ENCODE measurements around the gene OXSR1. TPM values are rescaled to one million over a fixed set of nuclear protein-coding genes. Genes with fewer than 3 reads are reported as not detected.

OXSR1 gene
- total and polyA plus RNA-seq, 2 of the 13 experiments (the other 11 are each of a cell fraction or from before 2014, with no cell fraction given) = 27.4 to 32.6 TPM

GRCh38 chr3:38264779-38265178, 99.4 kb downstream of the OXSR1 start (continued):
- TF ChIP-seq ZNF710 (CRISPR knock-in tag; IDR thresholded peaks at IDR 0.05; ENCODE audit: borderline replicate concordance) = no peak
- TF ChIP-seq ZNF24 (IDR thresholded peaks at IDR 0.05) = no peak
- TF ChIP-seq NFRKB (IDR thresholded peaks at IDR 0.05) = no peak
- no peak for TF ChIP-seq RFXAP (CRISPR knock-in tag; IDR thresholded peaks at IDR 0.05; ENCODE audit: borderline replicate concordance)
- no peak for TF ChIP-seq ARID2 (CRISPR knock-in tag; IDR thresholded peaks at IDR 0.05; ENCODE audit: borderline replicate concordance)
- TF ChIP-seq ZNF275 (CRISPR knock-in tag; IDR thresholded peaks at IDR 0.05; ENCODE audit: borderline replicate concordance) = no peak
- no peak for TF ChIP-seq SRF (IDR thresholded peaks at IDR 0.05; ENCODE audit: low read depth, low read length)
- TF ChIP-seq THYN1 (CRISPR knock-in tag; IDR thresholded peaks at IDR 0.05; ENCODE audit: borderline replicate concordance, low read depth) = no peak
- no peak for TF ChIP-seq ZKSCAN1 (IDR thresholded peaks at IDR 0.05; ENCODE audit: low read length)
- no peak for TF ChIP-seq MLLT10 (CRISPR knock-in tag; IDR thresholded peaks at IDR 0.05)
- TF ChIP-seq NFE2L1 (CRISPR knock-in tag; IDR thresholded peaks at IDR 0.05; ENCODE audit: borderline replicate concordance) = no peak
- no peak for TF ChIP-seq TCF12 (IDR thresholded peaks at IDR 0.05)
- no peak for TF ChIP-seq TCF12 (CRISPR knock-in tag; IDR thresholded peaks at IDR 0.05)
- TF ChIP-seq SOX5 (CRISPR knock-in tag; IDR thresholded peaks at IDR 0.05; ENCODE audit: borderline replicate concordance) = no peak
